ENCODE data around the gene CFAP61. TPM values are rescaled to one million over a fixed set of nuclear protein-coding genes. Genes with fewer than 3 reads are reported as not detected.
A peak's percentile ranks its signal among the peaks of the same experiment; 100 is the strongest.
"Not testable (repeated sequence)": the region's sequence is repeated elsewhere in the genome, so short reads cannot be mapped to it uniquely, and the experiment has no call there.

Gene CFAP61
- polyA plus RNA-seq, 1 of the 3 experiments (the other 2 are of a cell fraction) = 0.26 TPM

- H2AFZ ChIP-seq (ENCODE audit: low read depth) = no peak overlapping the region
Measured at GRCh38 chr20:20237093-20237959, 185.0 kb downstream of the CFAP61 start.

GRCh38 chr20:20241976-20242375, 189.6 kb downstream of the CFAP61 start:
- CTCF ChIA-PET = interaction anchor here (1.0 to 1.9 kb wide), 4 partner anchors 9 to 327 kb away, joined by 3 to 12 read pairs (median 6); no protein-coding TSS in a partner anchor

More at GRCh38 chr20:20237093-20237959, 185.0 kb downstream of the CFAP61 start:
- TF ChIP-seq FOSL2 (IDR thresholded peaks at IDR 0.05; ENCODE audit: borderline replicate concordance, low read depth) (no peak), RAD21 (IDR thresholded peaks at IDR 0.05; ENCODE audit: low read length) (peak; percentile 83), SMC3 (IDR thresholded peaks at IDR 0.05; ENCODE audit: low read depth, low read length) (peak; percentile 81), CTCF (IDR thresholded peaks at IDR 0.05) (peak; percentile 72)
- H3F3A ChIP-seq (replicated peaks; ENCODE audit: insufficient read depth) = no peaks in the 10 kb centered on the region
- WGBS (ENCODE audit: low lambda C conversion rate) = 21% methylated on average over 10 of the region's 11 CpGs
- no peaks in the 10 kb centered on the region for H4K20me1 ChIP-seq (ENCODE audit: insufficient read depth)
- ChIA-PET CTCF (interaction anchor here (0.6 to 5.3 kb wide), 58 partner anchors 8 to 437 kb away, joined by 3 to 77 read pairs (median 5); partner anchors contain the start of gene NAA20), POLR2A (interaction anchor here (0.6 kb wide), 1 partner anchor 131 kb away, joined by 3 read pairs; no protein-coding TSS in a partner anchor)
- peaks cover 0 to 18% of the 10 kb centered on the region in 2 experiments; a peak in 2 of 4 replicates for H3K4me1 ChIP-seq (ENCODE audit: control insufficient read depth in 1 of 2, insufficient read depth in 2 of 2, low read depth in 1 of 2, low read length in 1 of 2)
- no peaks in the 10 kb centered on the region for H3K36me3 ChIP-seq (replicated peaks in 1 of 2; ENCODE audit: control insufficient read depth in 1 of 2, insufficient read depth in 2 of 2, low read length in 1 of 2)
- DNase-seq = peak; percentile 71
- no peaks in the 10 kb centered on the region for H3K79me2 ChIP-seq (ENCODE audit: insufficient read depth)
- H3K9me2 ChIP-seq = no peaks in the 10 kb centered on the region
- no peak overlapping the region for H3K27ac ChIP-seq (ENCODE audit: low read depth in 2 of 2, low read length in 1 of 2)
- H3K27me3 ChIP-seq (ENCODE audit: insufficient read depth) = no peaks in the 10 kb centered on the region; the same call in 1 of the 2 replicates
- no peak overlapping the region for H3K4me3 ChIP-seq (ENCODE audit: low read depth in 2 of 2, low read length in 1 of 2)
- H3K9ac ChIP-seq = no peak overlapping the region
- H3K4me2 ChIP-seq = no peak overlapping the region
- H3K9me3 ChIP-seq = no peaks in the 10 kb centered on the region

GRCh38 chr20:20244384-20244783, 192.1 kb downstream of the CFAP61 start:
- POLR2A ChIA-PET; H3K27ac ChIP-seq (ENCODE audit: low read depth in 2 of 2, low read length in 1 of 2); H3K9me2 ChIP-seq; H3F3A ChIP-seq (replicated peaks; ENCODE audit: insufficient read depth); H3K79me2 ChIP-seq (ENCODE audit: insufficient read depth); H2AFZ ChIP-seq (ENCODE audit: low read depth); H3K4me1 ChIP-seq (ENCODE audit: control insufficient read depth in 1 of 2, insufficient read depth in 2 of 2, low read depth in 1 of 2, low read length in 1 of 2); H3K27me3 ChIP-seq (ENCODE audit: insufficient read depth); H3K4me2 ChIP-seq; H4K20me1 ChIP-seq (ENCODE audit: insufficient read depth); H3K36me3 ChIP-seq (replicated peaks in 1 of 2; ENCODE audit: control insufficient read depth in 1 of 2, insufficient read depth in 2 of 2, low read length in 1 of 2); DNase-seq; H3K4me3 ChIP-seq (ENCODE audit: low read depth in 2 of 2, low read length in 1 of 2); H3K9ac ChIP-seq; H3K9me3 ChIP-seq; CTCF ChIA-PET: not testable (repeated sequence)
- 11% methylated on average over 1 of the region's 1 CpG for WGBS (ENCODE audit: low lambda C conversion rate)

More at GRCh38 chr20:20241976-20242375, 189.6 kb downstream of the CFAP61 start:
- Histone ChIP-seq H3K27me3 (ENCODE audit: insufficient read depth) (no peaks in the 10 kb centered on the region), H4K20me1 (ENCODE audit: insufficient read depth) (no peaks in the 10 kb centered on the region), H3K79me2 (ENCODE audit: insufficient read depth) (no peaks in the 10 kb centered on the region), H3K4me1 (ENCODE audit: control insufficient read depth in 1 of 2, insufficient read depth in 2 of 2, low read depth in 1 of 2, low read length in 1 of 2) (no peaks in the 10 kb centered on the region; a peak in 1 of 4 replicates), H3K27ac (ENCODE audit: low read depth in 2 of 2, low read length in 1 of 2) (no peak overlapping the region), H3F3A (replicated peaks; ENCODE audit: insufficient read depth) (no peaks in the 10 kb centered on the region), H3K4me2 (no peak overlapping the region), H3K9ac (no peak overlapping the region), H3K36me3 (replicated peaks in 1 of 2; ENCODE audit: control insufficient read depth in 1 of 2, insufficient read depth in 2 of 2, low read length in 1 of 2) (no peaks in the 10 kb centered on the region), H2AFZ (ENCODE audit: low read depth) (no peak overlapping the region), H3K9me2 (no peaks in the 10 kb centered on the region), H3K9me3 (no peaks in the 10 kb centered on the region), H3K4me3 (ENCODE audit: low read depth in 2 of 2, low read length in 1 of 2) (no peak overlapping the region)
- WGBS (ENCODE audit: low lambda C conversion rate) = 54% methylated on average over 1 of the region's 1 CpG
- POLR2A ChIA-PET = no interaction called here
- no peak for DNase-seq
- TF ChIP-seq POLR2AphosphoS5 (IDR thresholded peaks at IDR 0.05; ENCODE audit: low read depth, low read length) (no peak), SIN3A (IDR thresholded peaks at IDR 0.05; ENCODE audit: borderline replicate concordance, low read depth, low read length) (no peak), EZH2phosphoT487 (IDR thresholded peaks at IDR 0.05; ENCODE audit: borderline replicate concordance, low read depth) (no peak), TEAD4 (IDR thresholded peaks at IDR 0.05; ENCODE audit: borderline replicate concordance, insufficient read depth) (no peak), GATA2 (CRISPR knock-in tag; IDR thresholded peaks at IDR 0.05) (no peak), RCOR1 (IDR thresholded peaks at IDR 0.05; ENCODE audit: low read length) (no peak), ZBTB33 (IDR thresholded peaks at IDR 0.05; ENCODE audit: borderline replicate concordance, low read depth) (no peak), RXRA (IDR thresholded peaks at IDR 0.05; ENCODE audit: borderline replicate concordance, low read depth) (no peak)
